H1 (cell line): ENCODE data around the gene PRDM2. TPM values are rescaled to one million over a fixed set of nuclear protein-coding genes. Genes with fewer than 3 reads are reported as not detected.

Experiments
- CTCF ChIA-PET: fragments of 300-600 bp; sonication (Branson Sonifier 250); formaldehyde crosslinking; loops from one replicate; lab custom pipeline; 2021; ENCODE audit not compliant: partially characterized antibody; lab: Charles Lee
- POLR2A ChIA-PET: fragments of 300-600 bp; sonication (Branson Sonifier 250); formaldehyde crosslinking; loops from one replicate; lab custom pipeline; 2021; ENCODE audit warnings: inconsistent platforms; ENCODE audit not compliant: partially characterized antibody; lab: Charles Lee
- DNase-seq, 2 experiments: peaks; one replicate each; pipeline versions ENCODE4 v3.0.0 to v3.0.0-alpha.2; 2010 to 2022; ENCODE audit warnings: low spot score in 2 of 2, low read depth in 1 of 2, mixed read lengths in 1 of 2
- FAIRE-seq: peaks from 2 replicates; lab custom pipeline; 2011; peaks lifted over from hg19 to GRCh38; lab: Jason Lieb, UNC
- H2AFZ ChIP-seq: 2 replicates; pipeline ENCODE4 v1.8.1; 2012; ENCODE audit warnings: low read length, inconsistent platforms
- H2AK5ac ChIP-seq: 2 replicates; pipeline ENCODE4 v1.6.1; 2013; ENCODE audit warnings: low read depth, low read length
- H2BK120ac ChIP-seq: replicated peaks from 2 replicates; pipeline ENCODE3; 2013; ENCODE audit warnings: low read depth, low read length, inconsistent platforms
- H2BK12ac ChIP-seq: 2 replicates; pipeline ENCODE4 v1.6.1; 2013; ENCODE audit warnings: low read depth, low read length
- H2BK15ac ChIP-seq: 2 replicates; pipeline ENCODE4 v1.6.1; 2013; ENCODE audit warnings: low read length
- H2BK20ac ChIP-seq: 2 replicates; pipeline ENCODE4 v1.6.1; 2013; ENCODE audit warnings: low read length
- H2BK5ac ChIP-seq: 2 replicates; pipeline ENCODE4 v1.6.1; 2013; ENCODE audit warnings: low read depth, low read length
- H3K14ac ChIP-seq: 2 replicates; pipeline ENCODE4 v1.6.1; 2013; ENCODE audit warnings: inconsistent platforms; ENCODE audit not compliant: insufficient read length
- H3K18ac ChIP-seq: 2 replicates; pipeline ENCODE4 v1.6.1; 2013; ENCODE audit warnings: low read length; ENCODE audit errors: extremely low read depth
- H3K23ac ChIP-seq: 2 replicates; pipeline ENCODE4 v1.6.1; 2013; ENCODE audit warnings: inconsistent platforms; ENCODE audit not compliant: insufficient read length
- H3K23me2 ChIP-seq: 2 replicates; pipeline ENCODE4 v1.6.1; 2013; ENCODE audit warnings: low read depth, low read length
- H3K27ac ChIP-seq: 2 replicates; pipeline ENCODE4 v1.6.1; 2011; ENCODE audit warnings: low read depth, low read length, inconsistent platforms
- H3K27me3 ChIP-seq, 4 experiments: replicated peaks in 1 of 4; 1 replicate in 1 of 4; 2 replicates in 3 of 4; pipeline versions ENCODE4 v1.6.1 to v1.8.1; 2011 to 2013; ENCODE audit warnings: low read length in 3 of 4, mild to moderate bottlenecking in 3 of 4, inconsistent platforms in 2 of 4, mixed read lengths in 2 of 4, moderate library complexity in 1 of 4; ENCODE audit not compliant: control insufficient read depth in 3 of 4, insufficient read depth in 3 of 4; ENCODE audit errors: extremely low read depth in 1 of 4
- H3K36me3 ChIP-seq, 4 experiments: 2 replicates each; pipeline versions ENCODE4 v1.6.1 to v1.8.1; 2011 to 2013; ENCODE audit warnings: mild to moderate bottlenecking in 4 of 4, low read length in 3 of 4, moderate library complexity in 2 of 4, control low read depth in 1 of 4, inconsistent platforms in 1 of 4; ENCODE audit not compliant: insufficient read depth in 4 of 4, control insufficient read depth in 2 of 4
- H3K4ac ChIP-seq: replicated peaks from 2 replicates; pipeline ENCODE3; 2013; ENCODE audit warnings: low read length, low read depth, mixed read lengths, inconsistent platforms; ENCODE audit not compliant: insufficient read length
- H3K4me1 ChIP-seq, 4 experiments: replicated peaks in 1 of 4; 1 replicate in 1 of 4; 2 replicates in 3 of 4; pipeline versions ENCODE4 v1.6.1 to v1.8.1; 2011 to 2013; ENCODE audit warnings: low read length in 3 of 4, inconsistent platforms in 2 of 4, mixed read lengths in 1 of 4; ENCODE audit not compliant: insufficient read depth in 4 of 4, control insufficient read depth in 3 of 4
- H3K4me2 ChIP-seq, 2 experiments: 2 replicates each; pipeline versions ENCODE4 v1.6.1 to v1.8.1; 2011 to 2013; ENCODE audit warnings: low read depth in 2 of 2, low read length in 2 of 2, control low read depth in 1 of 2, inconsistent platforms in 1 of 2, mild to moderate bottlenecking in 1 of 2; ENCODE audit not compliant: insufficient read depth in 1 of 2
- H3K4me3 ChIP-seq, 4 experiments: fragments of 200-600, 300-600 bp in 1 of 4; sonication (generic), shearing (Covaris generic), sonication (Bioruptor Twin) in 1 of 4; 2 replicates each; pipeline versions ENCODE4 v1.5.1 to v1.8.1; 2011 to 2016; ENCODE audit warnings: low read length in 4 of 4, low read depth in 3 of 4, control low read depth in 2 of 4, inconsistent platforms in 2 of 4, mild to moderate bottlenecking in 2 of 4, mixed read lengths in 1 of 4, moderate library complexity in 1 of 4; ENCODE audit not compliant: insufficient read depth in 2 of 4; ENCODE audit errors: extremely low read depth in 1 of 4
- H3K56ac ChIP-seq: replicated peaks from 2 replicates; pipeline ENCODE3; 2013; ENCODE audit warnings: low read depth, mild to moderate bottlenecking, mixed read lengths, low read length, inconsistent platforms; ENCODE audit not compliant: insufficient read length
- H3K79me1 ChIP-seq: 2 replicates; pipeline ENCODE4 v1.6.1; 2013; ENCODE audit warnings: low read depth, low read length, control low read depth
- H3K79me2 ChIP-seq, 2 experiments: 2 replicates each; pipeline versions ENCODE4 v1.6.1 to v1.8.1; 2012 to 2013; ENCODE audit warnings: low read length in 2 of 2, mild to moderate bottlenecking in 2 of 2, inconsistent platforms in 1 of 2; ENCODE audit not compliant: insufficient read depth in 2 of 2, control insufficient read depth in 1 of 2
- H3K9ac ChIP-seq, 4 experiments: replicated peaks in 1 of 4; 1 replicate in 1 of 4; 2 replicates in 3 of 4; pipeline versions ENCODE4 v1.6.1 to v1.8.1; 2011 to 2013; ENCODE audit warnings: low read depth in 3 of 4, low read length in 3 of 4, control low read depth in 2 of 4, mild to moderate bottlenecking in 2 of 4, moderate library complexity in 2 of 4, inconsistent platforms in 1 of 4; ENCODE audit errors: extremely low read depth in 1 of 4
- H3K9me3 ChIP-seq, 2 experiments: 2 replicates each; pipeline versions ENCODE4 v1.6.1 to v1.8.1; 2012 to 2013; ENCODE audit warnings: mild to moderate bottlenecking in 2 of 2, moderate library complexity in 2 of 2, control low read depth in 1 of 2, inconsistent platforms in 1 of 2, low read depth in 1 of 2, low read length in 1 of 2, mixed read lengths in 1 of 2; ENCODE audit not compliant: insufficient read depth in 2 of 2
- H4K20me1 ChIP-seq, 2 experiments: replicated peaks in 1 of 2; 2 replicates each; pipeline versions ENCODE3 to v1.8.1; 2011 to 2013; ENCODE audit warnings: inconsistent platforms in 2 of 2, low read length in 2 of 2, mild to moderate bottlenecking in 1 of 2; ENCODE audit not compliant: insufficient read depth in 2 of 2, control insufficient read depth in 1 of 2
- H4K5ac ChIP-seq: 2 replicates; pipeline ENCODE4 v1.6.1; 2013; ENCODE audit warnings: low read length, low read depth, mixed read lengths, inconsistent platforms; ENCODE audit not compliant: insufficient read length
- H4K8ac ChIP-seq: 2 replicates; pipeline ENCODE4 v1.8.0; 2013; ENCODE audit warnings: mild to moderate bottlenecking, moderate library complexity, low read length, inconsistent platforms; ENCODE audit not compliant: insufficient read depth; ENCODE audit errors: extremely low read depth
- H4K91ac ChIP-seq: replicated peaks from 2 replicates; pipeline ENCODE3; 2013; ENCODE audit warnings: low read length, mixed read lengths, inconsistent platforms; ENCODE audit not compliant: insufficient read length
- CTBP2 ChIP-seq: IDR thresholded peaks from 2 replicates; pipeline ENCODE4 v1.7.0; 2011; ENCODE audit warnings: borderline replicate concordance, mild to moderate bottlenecking, moderate library complexity, mixed read lengths, low read length; ENCODE audit not compliant: insufficient read depth, insufficient read length
- HDAC6 ChIP-seq: IDR thresholded peaks from one replicate; pipeline ENCODE4 v1.7.1; 2012; ENCODE audit warnings: low read depth, mild to moderate bottlenecking, inconsistent platforms, low read length, moderate library complexity
- JUN ChIP-seq: IDR thresholded peaks from 2 replicates; pipeline ENCODE4 v1.6.1; 2011; ENCODE audit warnings: low read depth, mild to moderate bottlenecking, improper control_type of control experiment, low read length
- KDM1A ChIP-seq: fragments of 200-600, 300-600 bp; sonication (generic); IDR thresholded peaks from 2 replicates; pipeline ENCODE4 v1.7.1; 2016; ENCODE audit warnings: mild to moderate bottlenecking, low read length, borderline replicate concordance
- NANOG ChIP-seq: IDR thresholded peaks from 2 replicates; pipeline ENCODE4 v1.6.1; 2011; ENCODE audit warnings: low read length, low read depth, mild to moderate bottlenecking, inconsistent platforms; ENCODE audit not compliant: insufficient read depth, poor library complexity, severe bottlenecking
- NRF1 ChIP-seq: IDR thresholded peaks from 2 replicates; pipeline ENCODE4 v1.6.1; 2011; ENCODE audit warnings: mild to moderate bottlenecking, low read depth, low read length, improper control_type of control experiment
- SAP30 ChIP-seq: fragments of 300-600 bp; sonication (generic); IDR thresholded peaks from 2 replicates; pipeline ENCODE4 v1.7.1; 2012; ENCODE audit warnings: low read length, moderate library complexity, mild to moderate bottlenecking, inconsistent platforms; ENCODE audit not compliant: insufficient read depth, insufficient replicate concordance
- SIX5 ChIP-seq: IDR thresholded peaks from 2 replicates; pipeline ENCODE4 v1.6.1; 2011; ENCODE audit warnings: mild to moderate bottlenecking, low read depth, low read length
- SP2 ChIP-seq: IDR thresholded peaks from 2 replicates; pipeline ENCODE4 v1.6.1; 2012; ENCODE audit warnings: mild to moderate bottlenecking, low read length, inconsistent platforms
- SP4 ChIP-seq: IDR thresholded peaks from 2 replicates; pipeline ENCODE4 v1.6.1; 2012; ENCODE audit warnings: low read length, inconsistent platforms
- YY1 ChIP-seq: IDR thresholded peaks from 2 replicates; pipeline ENCODE4 v1.6.1; 2011; ENCODE audit warnings: low read depth, mild to moderate bottlenecking, low read length
- WGBS, 2 experiments: shearing (Covaris generic) in 1 of 2; methylation state at CpG; one replicate each; pipeline versions ENCODE4 v1.1.6 to v1.1.7; 2013 to 2015; ENCODE audit warnings: low lambda C conversion rate in 2 of 2, mixed read lengths in 2 of 2, inconsistent platforms in 1 of 2, low coverage in 1 of 2, missing lambda C conversion rate in 1 of 2; ENCODE audit not compliant: insufficient replicate concordance in 2 of 2, insufficient coverage in 1 of 2, insufficient read length in 1 of 2; ENCODE audit errors: extremely low coverage in 1 of 2, missing lambda C conversion rate in 1 of 2; 5-methylcytosine and 5-hydroxymethylcytosine counted together
- polyA plus RNA-seq, 7 experiments: library from polyadenylated mRNA; depleted of rRNA in 3 of 7; stranded (reverse) in 5 of 7; unstranded in 2 of 7; fragments of >200 nt in 5 of 7; fragments of 200-250 nt in 2 of 7; gene quantifications; 1 replicate in 5 of 7; 2 replicates in 1 of 7; 4 replicates in 1 of 7; pipeline versions ENCODE4 v1.2.1 to v1.2.3, GENCODE V29; 2011 to 2013; ENCODE audit warnings: missing spikeins in 2 of 7, mixed read lengths in 2 of 7
- total RNA-seq: library from RNA; stranded (reverse); fragmentation: NEBNext Ultra II Directional; extraction: Animal tissue kit (Norgen Biotek cat#: 25700); gene quantifications from 2 replicates; pipeline ENCODE4 v1.2.1, GENCODE V29; 2021
- TF ChIP-seq, protein P1 (sequence below): IDR thresholded peaks from 2 replicates; pipeline ENCODE4 v1.6.1; 2012; ENCODE audit warnings: inconsistent platforms

The PRDM2 gene
- total and polyA plus RNA-seq, 2 of the 8 experiments (the other 6 are each of a cell fraction or from before 2014, with no cell fraction given): 5.8 to 21.2 TPM

- H3K18ac ChIP-seq: no peak overlapping the region
- H3K56ac ChIP-seq: no peak overlapping the region
- H2AK5ac ChIP-seq: no peak overlapping the region
- 88% methylated on average over 4 of the region's 4 CpGs; no CpG with 5 or more reads in 1 of the 2 experiments for WGBS, 2 experiments
- H2BK20ac ChIP-seq: no peak overlapping the region
- H4K91ac ChIP-seq: no peak overlapping the region
- H2BK15ac ChIP-seq: no peak overlapping the region
- no peak overlapping the region for H2BK5ac ChIP-seq
- H3K14ac ChIP-seq: no peak overlapping the region
- POLR2A ChIA-PET: interaction anchor here (0.6 to 2.6 kb wide), 2 partner anchors 7 to 16 kb away, joined by 3 to 7 read pairs; no protein-coding TSS in a partner anchor
- H2BK12ac ChIP-seq: no peak overlapping the region
- no peak overlapping the region for H3K9ac ChIP-seq
- H3K4ac ChIP-seq: no peak overlapping the region
- no peak overlapping the region for H3K27ac ChIP-seq
- FAIRE-seq: no peak
- H3K79me2 ChIP-seq: peaks cover 0 to 61% of the 10 kb centered on the region in 2 experiments; a peak in 2 of 4 replicates
- H3K4me1 ChIP-seq: peaks cover 3 to 16% (median 9%) of the 10 kb centered on the region in 4 experiments; a peak in 4 of 7 replicates
- H3K4me2 ChIP-seq: no peak overlapping the region
- H3K23ac ChIP-seq: no peak overlapping the region
- no peaks in the 10 kb centered on the region for H3K27me3 ChIP-seq
- H3K79me1 ChIP-seq: no peaks in the 10 kb centered on the region; the same call in 1 of the 2 replicates
- no peak overlapping the region for H2AFZ ChIP-seq
- DNase-seq: no peak
- CTCF ChIA-PET: interaction anchor here (0.6 to 1.8 kb wide), 7 partner anchors 13 to 157 kb away, joined by 3 to 6 read pairs (median 4); no protein-coding TSS in a partner anchor
- H3K23me2 ChIP-seq: no peaks in the 10 kb centered on the region
- H4K8ac ChIP-seq: no peak overlapping the region
- H3K36me3 ChIP-seq: no peaks in the 10 kb centered on the region
- H4K5ac ChIP-seq: no peak overlapping the region
- H3K4me3 ChIP-seq: no peak overlapping the region
- H4K20me1 ChIP-seq: peaks cover 14 to 19% of the 10 kb centered on the region in 2 experiments
- no peaks in the 10 kb centered on the region for H3K9me3 ChIP-seq
- no peak overlapping the region for H2BK120ac ChIP-seq
- TF ChIP-seq NRF1 (no peak), NANOG (no peak), SIX5 (no peak), JUN (no peak), KDM1A (no peak), SP2 (no peak), YY1 (no peak), HDAC6 (no peak), CTBP2 (no peak), SP4 (no peak), SAP30 (no peak)
- TF ChIP-seq, protein P1, sequence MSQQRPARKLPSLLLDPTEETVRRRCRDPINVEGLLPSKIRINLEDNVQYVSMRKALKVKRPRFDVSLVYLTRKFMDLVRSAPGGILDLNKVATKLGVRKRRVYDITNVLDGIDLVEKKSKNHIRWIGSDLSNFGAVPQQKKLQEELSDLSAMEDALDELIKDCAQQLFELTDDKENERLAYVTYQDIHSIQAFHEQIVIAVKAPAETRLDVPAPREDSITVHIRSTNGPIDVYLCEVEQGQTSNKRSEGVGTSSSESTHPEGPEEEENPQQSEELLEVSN: no peak
Measured at GRCh38 chr1:13756557-13757315, 56.7 kb downstream of the PRDM2 start.
